Kidney (tissue), 14 donors: ENCODE results near the gene MAP1LC3A. TPM values are rescaled to one million over a fixed set of nuclear protein-coding genes. Genes with fewer than 3 reads are reported as not detected.

Source experiments
- DNase-seq, 5 donors: peaks; one replicate each; pipeline ENCODE4 v3.0.0-alpha.2; 2013 to 2020
- FAIRE-seq: peaks from 2 replicates; lab custom pipeline; 2012; peaks lifted over from hg19 to GRCh38; lab: Jason Lieb, UNC
- H3K27ac ChIP-seq, 2 donors: one replicate each; pipeline ENCODE4 v1.7.0; 2013; ENCODE audit warnings: low read depth in 2 of 2, low read length in 2 of 2, inconsistent platforms in 1 of 2
- H3K27me3 ChIP-seq: one replicate; pipeline ENCODE4 v1.7.1; 2013; ENCODE audit warnings: low read length, inconsistent platforms; ENCODE audit not compliant: control insufficient read depth, insufficient read depth
- H3K36me3 ChIP-seq, 3 donors: one replicate each; pipeline versions ENCODE4 v1.7.0 to v1.7.1; 2013; ENCODE audit warnings: low read length in 3 of 3, control low read depth in 1 of 3, inconsistent platforms in 1 of 3; ENCODE audit not compliant: insufficient read depth in 3 of 3, control insufficient read depth in 2 of 3
- H3K4me1 ChIP-seq, 3 donors: one replicate each; pipeline versions ENCODE4 v1.7.0 to v1.7.1; 2013; ENCODE audit warnings: low read length in 3 of 3, inconsistent platforms in 1 of 3, low read depth in 1 of 3; ENCODE audit not compliant: control insufficient read depth in 2 of 3, insufficient read depth in 2 of 3
- H3K4me3 ChIP-seq, 3 donors: one replicate each; pipeline versions ENCODE4 v1.7.0 to v1.8.1; 2013; ENCODE audit warnings: low read length in 3 of 3, control low read depth in 1 of 3, inconsistent platforms in 1 of 3
- H3K9ac ChIP-seq, 3 donors: one replicate each; pipeline versions ENCODE4 v1.7.0 to v1.7.1; 2013; ENCODE audit warnings: low read length in 3 of 3, control low read depth in 1 of 3, inconsistent platforms in 1 of 3
- H3K9me3 ChIP-seq, 3 donors: one replicate each; pipeline versions ENCODE4 v1.7.0 to v1.7.1; 2013; ENCODE audit warnings: low read length in 3 of 3, control low read depth in 1 of 3, inconsistent platforms in 1 of 3; ENCODE audit not compliant: control insufficient read depth in 2 of 3, insufficient read depth in 1 of 3
- CTCF ChIP-seq: IDR thresholded peaks from 3 replicates; pipeline ENCODE4 v1.5.1; 2012; ENCODE audit warnings: mild to moderate bottlenecking, moderate library complexity, borderline replicate concordance; ENCODE audit not compliant: insufficient read depth; ENCODE audit errors: extremely low read depth
- intact Hi-C: fragments of 100-400 bp; cut with DNase I; formaldehyde crosslinking; loops from one replicate; pipeline ENCODE4 v1.11.1; 2022
- polyA plus RNA-seq: library from polyadenylated mRNA; stranded (reverse); fragments of 350-450 nt; fragmentation: Illumina TruSeq; extraction: RNeasy Lipid Tissue Mini Kit (QIAGEN cat#74804); gene quantifications from one replicate; pipeline ENCODE4 v1.2.3, GENCODE V29; 2014; ENCODE audit warnings: low read depth, low replicate concordance; ENCODE audit not compliant: insufficient read depth
- total RNA-seq: library from RNA; stranded (reverse); fragmentation: NEBNext Ultra II Directional; extraction: Animal tissue kit (Norgen Biotek cat#: 25700); gene quantifications from one replicate; pipeline ENCODE4 v1.2.1, GENCODE V29; 2021
- donor health status: control.
- donor health status: control.
- donor health status: control.
- donor health status: control.
- donor health status: control.
- donor health status: DM: yes; HTN: yes; CAD: no.
- donor health status: Normal renal cell carcinoma (clear cell type).

MAP1LC3A gene
- total and polyA plus RNA-seq, 2 donors from 2014 or later = 42.5 to 153 TPM

GRCh38 chr20:34586488-34587163, 28.1 kb downstream of the MAP1LC3A start:
- H3K27ac ChIP-seq = no peak overlapping the region
- intact Hi-C loops = no loop called here
- H3K4me3 ChIP-seq = no peak overlapping the region
- H3K9me3 ChIP-seq = no peaks in the 10 kb centered on the region
- FAIRE-seq = no peak
- H3K9ac ChIP-seq = no peak overlapping the region
- no peaks in the 10 kb centered on the region for H3K4me1 ChIP-seq
- H3K27me3 ChIP-seq = no peaks in the 10 kb centered on the region
- no peak for DNase-seq
- no peak for TF ChIP-seq CTCF
- H3K36me3 ChIP-seq = peaks cover 0 to 4% (median 2%) of the 10 kb centered on the region in 3 donors

GRCh38 chr20:34595377-34596184, 37.1 kb downstream of the MAP1LC3A start:
- Histone ChIP-seq H3K9ac (no peak overlapping the region), H3K9me3 (no peaks in the 10 kb centered on the region), H3K27ac (no peak overlapping the region), H3K27me3 (no peaks in the 10 kb centered on the region), H3K4me3 (no peak overlapping the region), H3K4me1 (no peaks in the 10 kb centered on the region), H3K36me3 (no peaks in the 10 kb centered on the region)
- FAIRE-seq (no peak), DNase-seq (no peak)
- intact Hi-C loops = no loop called here
- no peak for TF ChIP-seq CTCF

- DNase-seq (peak in 1 of 5 donors; percentile 37), FAIRE-seq (no peak)
- Histone ChIP-seq H3K9me3 (no peaks in the 10 kb centered on the region), H3K4me3 (no peak overlapping the region), H3K4me1 (peaks cover 2 to 9% (median 7%) of the 10 kb centered on the region in 3 donors), H3K9ac (no peak overlapping the region), H3K36me3 (no peaks in the 10 kb centered on the region), H3K27ac (no peak overlapping the region), H3K27me3 (no peaks in the 10 kb centered on the region)
- intact Hi-C loops = no loop called here
- no peak for TF ChIP-seq CTCF
Measured at GRCh38 chr20:34600892-34601653, 42.6 kb downstream of the MAP1LC3A start.
